GM18508 (cell line): ENCODE measurements around the gene KIRREL1.
A peak's percentile ranks its signal among the peaks of the same experiment; 100 is the strongest.
"Not testable (repeated sequence)": the region's sequence is repeated elsewhere in the genome, so short reads cannot be mapped to it uniquely, and the experiment has no call there.

Experiments
- ATAC-seq: cut with Tn5 transposase; IDR thresholded peaks from one replicate; pipeline ENCODE4 v1.9.1; 2021; ENCODE audit warnings: moderate number of reproducible peaks; ENCODE audit not compliant: insufficient read depth, unreplicated experiment

KIRREL1 gene

DNA sequence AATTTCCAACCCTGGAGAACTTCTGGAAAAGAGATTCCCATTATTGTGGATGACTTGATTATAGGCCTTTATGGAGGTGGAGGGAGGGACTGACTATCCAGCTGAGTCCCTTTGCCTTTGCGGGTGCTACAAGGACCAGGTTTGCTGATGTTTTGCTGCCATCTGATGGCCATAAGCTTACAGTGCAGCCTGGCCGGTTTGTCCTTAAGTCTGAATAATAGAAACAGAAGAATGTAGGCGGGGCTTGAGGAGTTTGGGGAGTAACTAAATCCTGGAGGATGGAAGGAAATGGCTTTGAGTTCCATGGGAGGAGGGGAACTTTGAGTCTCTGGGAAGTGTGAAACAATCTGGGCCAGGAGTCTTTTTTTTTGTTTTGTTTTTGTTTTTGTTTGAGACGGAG, 131.6 kb downstream of the KIRREL1 start:
- ATAC-seq = peak; percentile 65

DNA sequence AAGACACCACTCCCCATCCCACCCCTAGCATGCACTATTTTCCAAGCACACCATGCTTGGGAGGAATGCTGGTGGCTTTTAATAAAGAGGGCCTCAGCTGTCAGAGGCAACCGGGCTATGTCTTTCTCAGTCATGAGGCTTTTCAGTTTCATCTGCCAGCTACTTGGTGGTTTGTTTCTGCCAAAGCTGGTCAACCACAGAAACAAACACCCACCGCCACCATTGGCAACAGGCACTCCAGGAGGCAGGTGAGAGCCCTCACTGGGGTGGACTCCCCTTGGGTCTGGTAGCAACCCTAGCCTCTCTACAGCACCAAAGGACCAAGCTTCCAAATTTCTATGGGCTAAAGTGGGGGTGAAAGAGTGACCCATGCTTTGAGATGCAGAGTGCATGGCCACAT, 133.0 kb downstream of the KIRREL1 start:
- no peak for ATAC-seq

DNA sequence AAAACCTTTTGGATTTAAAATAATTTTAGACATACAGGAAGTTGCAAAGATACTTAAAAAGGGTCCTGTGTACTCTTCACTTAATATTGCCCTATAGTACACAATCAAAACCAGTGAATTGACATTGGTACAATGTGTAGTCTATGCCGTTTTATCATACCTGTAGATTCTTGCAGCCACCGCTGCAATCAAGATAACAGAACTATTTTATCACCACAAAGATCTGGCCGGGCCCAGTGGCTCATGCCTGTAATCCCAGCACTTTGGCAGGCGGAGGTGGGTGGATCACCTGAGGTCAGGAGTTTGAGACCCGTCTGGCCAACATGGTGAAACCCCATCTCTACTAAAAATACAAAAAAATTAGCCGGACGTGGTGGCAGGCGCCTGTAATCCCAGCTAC, 135.1 kb downstream of the KIRREL1 start:
- ATAC-seq = not testable (repeated sequence)

DNA sequence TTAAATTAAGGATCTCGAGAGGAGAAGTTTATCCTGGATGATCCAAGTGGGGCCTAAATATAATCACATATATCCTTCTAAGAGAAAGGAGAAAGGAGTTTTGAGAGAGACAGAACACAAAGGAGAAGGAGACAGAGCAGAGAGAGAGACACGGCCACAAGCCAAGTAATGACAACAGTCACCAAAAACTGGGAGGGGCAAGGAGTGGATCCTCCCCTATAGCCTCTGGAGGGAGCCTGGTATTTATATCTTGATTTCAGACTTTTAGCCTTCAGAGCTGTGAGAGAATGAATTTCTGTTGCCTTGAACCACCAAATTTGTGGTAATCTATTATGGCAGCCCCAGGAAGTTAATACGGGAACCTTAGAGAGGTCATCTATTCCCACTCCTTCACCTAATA, 137.8 kb downstream of the KIRREL1 start:
- ATAC-seq = no peak

DNA sequence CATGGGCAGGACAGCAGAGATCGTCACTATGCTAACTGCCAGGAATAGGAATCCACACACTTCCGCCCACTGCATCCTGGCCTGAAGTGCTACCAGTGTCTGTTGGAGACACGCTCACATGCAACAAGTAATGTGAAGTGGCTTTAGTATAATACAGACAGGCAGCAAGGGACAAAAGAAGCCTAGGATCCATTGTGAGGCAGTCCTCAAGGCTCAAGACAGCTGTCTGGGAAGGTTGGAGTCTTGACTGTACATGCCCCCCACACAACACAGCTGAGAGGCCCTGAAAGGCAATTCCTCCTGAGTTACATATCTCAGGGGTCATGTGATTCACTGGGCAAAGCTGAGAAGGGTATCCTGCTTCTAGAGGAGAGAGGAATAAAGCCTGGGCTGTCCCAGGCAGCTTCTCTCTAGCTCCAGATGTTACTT, 147.3 kb downstream of the KIRREL1 start:
- ATAC-seq = no peak

DNA sequence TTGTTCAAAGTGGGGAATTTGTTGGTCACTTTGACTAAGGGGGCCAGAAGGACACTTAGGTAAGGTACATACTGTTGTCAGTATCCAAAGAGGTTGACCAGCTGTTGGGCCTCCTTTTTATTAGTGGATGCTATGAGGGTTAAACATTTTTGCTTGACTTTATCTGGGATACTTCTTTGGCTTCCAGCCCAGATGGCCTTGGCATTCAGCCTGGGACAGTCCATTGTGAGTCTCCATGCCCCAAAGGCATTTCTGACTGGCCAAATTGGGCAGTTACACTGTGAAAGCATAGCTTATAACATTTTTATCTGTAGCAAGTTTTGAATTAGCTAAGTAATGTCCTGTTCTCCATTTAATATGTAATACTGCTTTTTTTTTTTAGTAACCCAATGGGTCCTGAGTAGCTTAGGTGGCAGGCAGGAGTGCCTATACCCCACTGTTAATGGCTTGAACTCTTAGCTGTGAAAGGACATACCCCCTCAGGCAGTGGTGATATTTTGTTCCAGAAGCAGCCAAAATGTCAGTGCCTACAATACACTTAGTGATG, 151.8 kb downstream of the KIRREL1 start:
- ATAC-seq = no peak

- no peak for ATAC-seq
Observed at GRCh38 chr1:158146165-158146564, 152.7 kb downstream of the KIRREL1 start.

- no peak for ATAC-seq
Observed at GRCh38 chr1:158146739-158147138, 153.3 kb downstream of the KIRREL1 start.

DNA sequence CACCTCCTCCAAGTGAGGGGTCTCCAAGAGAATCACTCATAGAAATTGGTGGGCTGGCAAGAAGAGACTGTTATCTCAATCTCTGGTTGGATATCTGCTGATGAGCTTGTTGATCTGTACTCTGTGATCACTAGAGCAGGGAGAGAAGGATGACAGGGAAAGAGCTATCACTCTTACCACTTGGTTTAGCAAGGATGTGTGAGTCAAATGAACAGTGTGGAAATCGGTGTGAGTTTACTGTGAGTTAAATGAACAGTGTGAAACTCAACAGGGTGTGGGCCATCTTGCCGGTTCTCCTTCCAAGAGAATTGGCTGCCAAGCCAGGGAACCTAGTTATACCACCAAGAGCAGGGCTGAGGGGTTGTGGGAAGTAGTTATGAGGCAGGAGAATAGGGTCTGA, 154.0 kb downstream of the KIRREL1 start:
- no peak for ATAC-seq

GRCh38 chr1:158147869-158148268, 154.4 kb downstream of the KIRREL1 start:
- ATAC-seq = no peak

DNA sequence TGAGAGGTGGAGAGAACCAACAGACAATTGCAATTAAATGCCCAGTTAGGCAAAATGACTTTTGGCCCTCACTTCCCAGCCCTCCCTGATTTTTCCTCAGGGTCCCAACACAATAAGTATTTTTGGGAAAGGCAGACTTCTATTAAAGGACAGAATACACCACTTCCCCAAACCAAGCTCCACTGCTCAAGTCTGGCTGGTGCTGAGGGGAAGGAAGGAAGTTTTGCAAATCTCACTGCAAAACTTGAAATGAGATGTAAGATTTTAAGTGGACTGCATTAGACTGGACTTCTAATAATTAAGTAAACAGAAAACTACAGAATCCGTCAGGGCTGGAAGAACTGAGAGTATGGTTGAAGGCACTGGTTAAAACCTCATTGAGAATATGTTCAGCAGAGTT, 155.0 kb downstream of the KIRREL1 start:
- ATAC-seq = no peak

DNA sequence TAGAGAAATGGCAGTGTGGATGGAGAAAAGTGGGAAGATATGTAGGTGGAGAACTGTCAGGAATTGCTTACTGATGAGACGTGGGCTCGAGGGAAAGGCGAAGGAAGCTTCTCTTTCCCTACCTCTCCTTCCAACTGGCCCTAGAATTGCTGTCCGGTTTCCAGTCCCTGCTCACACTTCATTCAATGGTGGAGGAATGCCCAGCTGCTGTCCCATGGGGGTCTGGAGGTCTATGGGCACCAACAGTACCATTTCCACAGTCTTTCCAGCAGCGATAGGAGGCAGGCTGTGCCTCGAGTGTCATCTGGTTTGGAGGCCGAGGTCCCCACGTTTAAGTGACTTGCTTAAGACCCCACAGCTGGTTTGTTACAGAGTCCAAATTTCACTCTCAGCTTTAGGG, 155.7 kb downstream of the KIRREL1 start:
- ATAC-seq = no peak
